GM19438 (cell line): Measurements from ENCODE around the gene GALNT16.

Experiments
- ATAC-seq: cut with Tn5 transposase; IDR thresholded peaks from one replicate; pipeline ENCODE4 v1.9.1; 2021; ENCODE audit warnings: low read depth; ENCODE audit not compliant: unreplicated experiment

The GALNT16 gene

GRCh38 chr14:69398053-69398817, 138.3 kb downstream of the GALNT16 start, which contains the start of the genes ERH and SLC39A9:
ERH (minus strand) TSS chr14:69398299; CDS start chr14:69398233, 66 bp downstream.
SLC39A9 (plus strand) TSS chr14:69398692; CDS start chr14:69399370, 678 bp downstream.
- peak; percentile 88 for ATAC-seq

- ATAC-seq: no peak
Measured at GRCh38 chr14:69398818-69399210, 138.9 kb downstream of the GALNT16 start.

- ATAC-seq: no peak
Measured at GRCh38 chr14:69399750-69400149, 139.8 kb downstream of the GALNT16 start.

- no peak for ATAC-seq
Measured at GRCh38 chr14:69400154-69400553, 140.2 kb downstream of the GALNT16 start.

GRCh38 chr14:69401841-69402240, 141.9 kb downstream of the GALNT16 start:
- no peak for ATAC-seq

- ATAC-seq: no peak
Measured at GRCh38 chr14:69404478-69404877, 144.5 kb downstream of the GALNT16 start.

- no peak for ATAC-seq
Measured at GRCh38 chr14:69404883-69405282, 144.9 kb downstream of the GALNT16 start.

- ATAC-seq: no peak
Measured at GRCh38 chr14:69405762-69406161, 145.8 kb downstream of the GALNT16 start.
